HG02623 (cell line): Measurements from ENCODE around the gene CDK16.
"Not testable (repeated sequence)": the region's sequence is repeated elsewhere in the genome, so short reads cannot be mapped to it uniquely, and the experiment has no call there.

Experiments used
- ATAC-seq: cut with Tn5 transposase; IDR thresholded peaks from one replicate; pipeline ENCODE4 v1.9.1; 2021; ENCODE audit warnings: moderate library complexity; ENCODE audit not compliant: unreplicated experiment

CDK16 gene

DNA sequence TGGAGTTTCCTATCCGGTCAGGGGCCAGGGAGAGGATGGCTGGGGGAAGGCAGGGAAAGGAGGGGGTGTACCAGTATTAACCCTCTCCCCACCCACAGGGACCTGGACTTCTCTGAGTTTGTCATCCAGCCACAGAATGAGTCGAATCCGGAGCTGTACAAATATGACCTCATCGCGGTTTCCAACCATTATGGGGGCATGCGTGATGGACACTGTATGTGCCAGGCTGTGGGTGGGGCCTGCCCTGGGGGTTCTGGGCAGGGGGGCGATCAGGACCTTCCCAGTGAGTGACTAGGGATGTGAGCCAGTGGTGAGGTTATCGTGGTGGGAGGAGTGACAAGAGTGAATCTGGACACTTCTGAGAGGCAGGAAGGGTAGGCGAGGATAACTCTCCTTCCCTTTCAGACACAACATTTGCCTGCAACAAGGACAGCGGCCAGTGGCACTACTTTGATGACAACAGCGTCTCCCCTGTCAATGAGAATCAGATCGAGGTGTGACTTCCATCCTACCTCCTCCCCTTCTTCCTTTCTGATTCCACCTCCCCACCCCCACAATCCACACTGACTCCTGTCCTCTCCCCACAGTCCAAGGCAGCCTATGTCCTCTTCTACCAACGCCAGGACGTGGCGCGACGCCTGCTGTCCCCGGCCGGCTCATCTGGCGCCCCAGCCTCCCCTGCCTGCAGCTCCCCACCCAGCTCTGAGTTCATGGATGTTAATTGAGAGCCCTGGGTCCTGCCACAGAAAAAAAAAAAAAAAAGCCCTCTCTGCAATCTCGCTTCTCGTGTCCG, 28.9 kb downstream of the CDK16 start:
- ATAC-seq, result no peak

- no peak for ATAC-seq
Measured at GRCh38 chrX:47247999-47248320, 29.5 kb downstream of the CDK16 start.

DNA sequence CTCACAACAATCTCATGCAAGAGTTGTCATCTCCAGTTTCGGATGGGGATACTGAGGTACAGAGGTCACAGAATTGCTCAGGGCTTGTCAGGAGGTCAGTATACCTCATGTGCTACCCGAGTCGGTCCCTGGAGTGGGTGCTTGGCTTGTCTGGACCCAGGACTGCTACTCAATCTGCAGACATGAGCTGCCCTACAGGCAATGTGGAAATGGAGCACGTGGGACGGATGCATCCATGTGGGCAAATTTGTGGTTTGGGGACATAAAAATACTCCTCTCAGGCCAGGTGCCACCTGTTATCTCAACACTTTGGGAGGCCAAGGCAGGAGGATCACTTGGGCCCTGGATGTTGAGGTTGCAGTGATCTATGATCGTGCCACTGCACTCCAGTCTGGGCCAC, 30.1 kb downstream of the CDK16 start:
- no peak for ATAC-seq

- ATAC-seq, result no peak
Measured at GRCh38 chrX:47250017-47250347, 31.5 kb downstream of the CDK16 start.

DNA sequence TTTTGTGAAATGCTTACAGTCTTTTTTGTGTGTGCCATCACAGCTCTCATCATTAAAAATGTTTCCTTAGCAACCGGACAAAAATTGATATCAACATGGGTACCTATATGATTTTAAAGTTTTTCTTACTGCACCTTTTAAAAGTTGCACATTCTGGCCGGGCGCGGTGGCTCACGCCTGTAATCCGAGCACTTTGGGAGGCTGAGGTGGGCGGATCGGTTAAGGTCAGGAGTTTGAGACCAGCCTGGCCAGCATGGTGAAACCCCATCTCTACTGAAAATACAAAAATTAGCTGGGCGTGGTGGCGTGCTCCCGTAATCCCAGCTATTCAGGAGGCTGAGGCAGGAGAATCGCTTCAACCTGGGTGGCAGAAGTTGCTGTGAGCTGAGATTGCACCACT, 39.1 kb downstream of the CDK16 start:
- not testable (repeated sequence) for ATAC-seq

GRCh38 chrX:47264483-47265173, 46.1 kb downstream of the CDK16 start:
- no peak for ATAC-seq

- no peak for ATAC-seq
Measured at GRCh38 chrX:47266643-47267042, 48.2 kb downstream of the CDK16 start.

DNA sequence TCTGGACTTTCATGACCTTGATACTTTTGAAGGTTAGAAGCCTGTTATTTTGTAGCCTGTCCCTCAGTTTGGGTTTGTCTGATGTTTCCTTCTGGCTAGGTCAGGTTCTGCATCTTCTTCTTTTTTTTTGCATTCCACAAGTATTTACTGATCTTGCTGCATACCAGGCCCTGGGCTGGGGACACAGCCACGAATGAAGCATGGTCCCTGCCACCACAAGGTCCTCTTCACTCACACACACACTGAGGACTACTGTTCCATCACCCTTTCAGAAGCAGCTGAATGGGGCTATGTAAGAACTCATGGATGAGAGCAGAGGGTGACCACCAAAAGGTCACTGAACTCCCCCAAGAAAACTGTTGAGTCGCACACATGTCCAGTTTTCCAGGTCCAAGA, 53.5 kb downstream of the CDK16 start:
- ATAC-seq, result no peak

DNA sequence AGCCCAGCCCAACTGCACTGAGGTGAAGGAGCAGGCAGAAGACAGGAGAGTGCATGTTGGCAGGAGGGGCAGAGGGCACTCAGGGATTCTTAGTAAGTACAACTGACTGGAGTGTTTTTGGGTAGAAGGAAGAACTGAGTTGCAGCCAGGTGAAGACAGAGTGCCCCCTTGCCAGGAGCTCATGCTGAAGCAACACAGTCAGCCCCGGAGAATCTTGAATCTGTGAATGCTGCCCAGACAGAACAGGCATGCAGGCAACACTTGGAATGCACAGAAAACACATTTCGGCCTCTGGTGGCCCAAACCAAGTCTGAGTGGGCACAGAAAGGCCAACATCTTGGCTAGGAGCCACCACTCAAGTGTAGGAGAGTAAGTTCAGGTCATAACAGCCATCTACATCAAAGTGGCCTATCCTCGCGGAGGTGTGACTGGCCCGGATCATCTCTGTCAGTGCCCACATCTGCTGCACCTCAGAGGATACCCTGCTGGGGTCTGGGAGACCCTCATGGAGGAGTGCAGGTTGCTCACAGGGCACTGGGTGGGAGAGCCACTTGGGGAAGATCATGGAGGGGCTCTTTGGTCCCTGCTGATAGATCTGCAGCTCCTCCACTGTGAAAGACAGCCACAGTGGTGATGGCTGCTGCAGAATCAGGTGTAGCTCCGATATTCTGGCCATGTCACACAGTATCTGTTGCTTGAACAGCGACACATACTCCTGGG, 54.7 kb downstream of the CDK16 start:
- ATAC-seq, result no peak

- ATAC-seq, result no peak
Measured at GRCh38 chrX:47278691-47279090, 60.2 kb downstream of the CDK16 start.
